A549 (cell line): ENCODE results near the gene SLC35D1.

ENCODE experiments used
- CBX8 ChIP-seq: fragments of 200-600 bp; sonication (generic); IDR thresholded peaks from 2 replicates; pipeline ENCODE4 v1.6.1; 2016
- CEBPB ChIP-seq, 2 experiments: fragments of >200 bp in 1 of 2; sonication (Bioruptor Twin) in 1 of 2; formaldehyde crosslinking in 1 of 2; IDR thresholded peaks; 2 replicates each; pipeline ENCODE4 v1.6.1; 2012 to 2016
- EHF ChIP-seq: fragments of 250-450 bp; sonication (Bioruptor Pico); IDR thresholded peaks from 2 replicates; pipeline ENCODE4 v1.5.0; 2020; ENCODE audit warnings: mild to moderate bottlenecking
- GATA3 ChIP-seq: IDR thresholded peaks from 2 replicates; pipeline ENCODE4 v1.6.1; 2012; ENCODE audit warnings: borderline replicate concordance
- PHF8 ChIP-seq: fragments of 200-600 bp; sonication (generic); IDR thresholded peaks from 2 replicates; pipeline ENCODE4 v1.6.1; 2016; ENCODE audit warnings: low read depth, mild to moderate bottlenecking, antibody characterized with exemption, moderate library complexity, borderline replicate concordance
- POLR2A ChIP-seq: IDR thresholded peaks from 2 replicates; pipeline ENCODE4 v1.6.1; 2012; ENCODE audit warnings: mild to moderate bottlenecking, low read length
- RFX5 ChIP-seq: fragments of 450-650 bp; IDR thresholded peaks from 2 replicates; pipeline ENCODE4 v1.7.1; 2014; ENCODE audit warnings: antibody characterized with exemption, mild to moderate bottlenecking, moderate library complexity
- SMC3 ChIP-seq: fragments of >200 bp; sonication (Bioruptor Twin); formaldehyde crosslinking; IDR thresholded peaks from 3 replicates; pipeline ENCODE4 v1.6.1; 2018; ENCODE audit warnings: inconsistent platforms
- ZSCAN20 ChIP-seq: fragments of 250-450 bp; sonication (Bioruptor Pico); IDR thresholded peaks from 2 replicates; pipeline ENCODE4 v1.8.0; 2022; ENCODE audit warnings: mild to moderate bottlenecking, moderate library complexity
- TF ChIP-seq, protein P1 (sequence below): IDR thresholded peaks from 2 replicates; pipeline ENCODE4 v1.6.1; 2012
- TF ChIP-seq, protein P2 (sequence below): fragments of 200-600 bp; sonication (generic); IDR thresholded peaks from 2 replicates; pipeline ENCODE4 v1.6.1; 2016; ENCODE audit warnings: antibody characterized with exemption, mild to moderate bottlenecking, moderate library complexity
- TF ChIP-seq, protein P3 (sequence below): fragments of >200 bp; sonication (Bioruptor Twin); formaldehyde crosslinking; IDR thresholded peaks from 3 replicates; pipeline ENCODE4 v1.5.1; 2016
- TF ChIP-seq, protein P4 (sequence below): fragments of 150-350 bp; IDR thresholded peaks from 2 replicates; pipeline ENCODE4 v1.6.1; 2014; ENCODE audit warnings: low read depth, mild to moderate bottlenecking, low read length
- TF ChIP-seq, protein P5 (sequence below): IDR thresholded peaks from 2 replicates; pipeline ENCODE4 v1.6.1; 2012; ENCODE audit warnings: low read depth, borderline replicate concordance

DNA sequence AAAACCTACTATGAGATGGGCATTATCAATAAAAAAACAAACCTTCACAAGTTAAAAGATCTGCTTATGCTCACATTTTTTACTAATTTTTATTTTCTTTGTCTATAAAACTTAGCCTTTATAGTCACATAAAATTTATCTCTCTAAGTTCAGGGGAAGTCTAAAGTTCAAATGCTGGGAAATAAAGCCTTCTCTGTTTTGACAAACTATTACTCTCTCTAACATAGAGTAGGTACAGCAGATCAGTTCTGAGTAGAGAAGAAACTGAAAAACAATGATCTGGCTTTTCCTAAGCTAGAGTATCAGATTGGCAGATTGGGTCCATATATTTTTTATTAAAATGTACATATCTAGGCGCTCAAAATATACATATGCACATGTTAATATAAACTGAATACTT, 49.6 kb upstream of the SLC35D1 start:
- TF ChIP-seq, protein P1, sequence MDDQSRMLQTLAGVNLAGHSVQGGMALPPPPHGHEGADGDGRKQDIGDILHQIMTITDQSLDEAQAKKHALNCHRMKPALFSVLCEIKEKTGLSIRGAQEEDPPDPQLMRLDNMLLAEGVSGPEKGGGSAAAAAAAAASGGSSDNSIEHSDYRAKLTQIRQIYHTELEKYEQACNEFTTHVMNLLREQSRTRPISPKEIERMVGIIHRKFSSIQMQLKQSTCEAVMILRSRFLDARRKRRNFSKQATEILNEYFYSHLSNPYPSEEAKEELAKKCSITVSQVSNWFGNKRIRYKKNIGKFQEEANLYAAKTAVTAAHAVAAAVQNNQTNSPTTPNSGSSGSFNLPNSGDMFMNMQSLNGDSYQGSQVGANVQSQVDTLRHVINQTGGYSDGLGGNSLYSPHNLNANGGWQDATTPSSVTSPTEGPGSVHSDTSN, result no peak
- TF ChIP-seq, protein P2, sequence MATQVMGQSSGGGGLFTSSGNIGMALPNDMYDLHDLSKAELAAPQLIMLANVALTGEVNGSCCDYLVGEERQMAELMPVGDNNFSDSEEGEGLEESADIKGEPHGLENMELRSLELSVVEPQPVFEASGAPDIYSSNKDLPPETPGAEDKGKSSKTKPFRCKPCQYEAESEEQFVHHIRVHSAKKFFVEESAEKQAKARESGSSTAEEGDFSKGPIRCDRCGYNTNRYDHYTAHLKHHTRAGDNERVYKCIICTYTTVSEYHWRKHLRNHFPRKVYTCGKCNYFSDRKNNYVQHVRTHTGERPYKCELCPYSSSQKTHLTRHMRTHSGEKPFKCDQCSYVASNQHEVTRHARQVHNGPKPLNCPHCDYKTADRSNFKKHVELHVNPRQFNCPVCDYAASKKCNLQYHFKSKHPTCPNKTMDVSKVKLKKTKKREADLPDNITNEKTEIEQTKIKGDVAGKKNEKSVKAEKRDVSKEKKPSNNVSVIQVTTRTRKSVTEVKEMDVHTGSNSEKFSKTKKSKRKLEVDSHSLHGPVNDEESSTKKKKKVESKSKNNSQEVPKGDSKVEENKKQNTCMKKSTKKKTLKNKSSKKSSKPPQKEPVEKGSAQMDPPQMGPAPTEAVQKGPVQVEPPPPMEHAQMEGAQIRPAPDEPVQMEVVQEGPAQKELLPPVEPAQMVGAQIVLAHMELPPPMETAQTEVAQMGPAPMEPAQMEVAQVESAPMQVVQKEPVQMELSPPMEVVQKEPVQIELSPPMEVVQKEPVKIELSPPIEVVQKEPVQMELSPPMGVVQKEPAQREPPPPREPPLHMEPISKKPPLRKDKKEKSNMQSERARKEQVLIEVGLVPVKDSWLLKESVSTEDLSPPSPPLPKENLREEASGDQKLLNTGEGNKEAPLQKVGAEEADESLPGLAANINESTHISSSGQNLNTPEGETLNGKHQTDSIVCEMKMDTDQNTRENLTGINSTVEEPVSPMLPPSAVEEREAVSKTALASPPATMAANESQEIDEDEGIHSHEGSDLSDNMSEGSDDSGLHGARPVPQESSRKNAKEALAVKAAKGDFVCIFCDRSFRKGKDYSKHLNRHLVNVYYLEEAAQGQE, result no peak
- TF ChIP-seq POLR2A, result no peak
- TF ChIP-seq CBX8, result no peak
- TF ChIP-seq, protein P3, sequence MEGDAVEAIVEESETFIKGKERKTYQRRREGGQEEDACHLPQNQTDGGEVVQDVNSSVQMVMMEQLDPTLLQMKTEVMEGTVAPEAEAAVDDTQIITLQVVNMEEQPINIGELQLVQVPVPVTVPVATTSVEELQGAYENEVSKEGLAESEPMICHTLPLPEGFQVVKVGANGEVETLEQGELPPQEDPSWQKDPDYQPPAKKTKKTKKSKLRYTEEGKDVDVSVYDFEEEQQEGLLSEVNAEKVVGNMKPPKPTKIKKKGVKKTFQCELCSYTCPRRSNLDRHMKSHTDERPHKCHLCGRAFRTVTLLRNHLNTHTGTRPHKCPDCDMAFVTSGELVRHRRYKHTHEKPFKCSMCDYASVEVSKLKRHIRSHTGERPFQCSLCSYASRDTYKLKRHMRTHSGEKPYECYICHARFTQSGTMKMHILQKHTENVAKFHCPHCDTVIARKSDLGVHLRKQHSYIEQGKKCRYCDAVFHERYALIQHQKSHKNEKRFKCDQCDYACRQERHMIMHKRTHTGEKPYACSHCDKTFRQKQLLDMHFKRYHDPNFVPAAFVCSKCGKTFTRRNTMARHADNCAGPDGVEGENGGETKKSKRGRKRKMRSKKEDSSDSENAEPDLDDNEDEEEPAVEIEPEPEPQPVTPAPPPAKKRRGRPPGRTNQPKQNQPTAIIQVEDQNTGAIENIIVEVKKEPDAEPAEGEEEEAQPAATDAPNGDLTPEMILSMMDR, result no peak
- TF ChIP-seq CEBPB (IDR thresholded peaks at IDR 0.05), result no peak
- TF ChIP-seq, protein P4, sequence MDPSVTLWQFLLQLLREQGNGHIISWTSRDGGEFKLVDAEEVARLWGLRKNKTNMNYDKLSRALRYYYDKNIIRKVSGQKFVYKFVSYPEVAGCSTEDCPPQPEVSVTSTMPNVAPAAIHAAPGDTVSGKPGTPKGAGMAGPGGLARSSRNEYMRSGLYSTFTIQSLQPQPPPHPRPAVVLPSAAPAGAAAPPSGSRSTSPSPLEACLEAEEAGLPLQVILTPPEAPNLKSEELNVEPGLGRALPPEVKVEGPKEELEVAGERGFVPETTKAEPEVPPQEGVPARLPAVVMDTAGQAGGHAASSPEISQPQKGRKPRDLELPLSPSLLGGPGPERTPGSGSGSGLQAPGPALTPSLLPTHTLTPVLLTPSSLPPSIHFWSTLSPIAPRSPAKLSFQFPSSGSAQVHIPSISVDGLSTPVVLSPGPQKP, result no peak
- no peak for TF ChIP-seq EHF (CRISPR knock-in tag)
- TF ChIP-seq GATA3, result no peak
- TF ChIP-seq SMC3, result no peak
- no peak for TF ChIP-seq PHF8
- TF ChIP-seq, protein P5, sequence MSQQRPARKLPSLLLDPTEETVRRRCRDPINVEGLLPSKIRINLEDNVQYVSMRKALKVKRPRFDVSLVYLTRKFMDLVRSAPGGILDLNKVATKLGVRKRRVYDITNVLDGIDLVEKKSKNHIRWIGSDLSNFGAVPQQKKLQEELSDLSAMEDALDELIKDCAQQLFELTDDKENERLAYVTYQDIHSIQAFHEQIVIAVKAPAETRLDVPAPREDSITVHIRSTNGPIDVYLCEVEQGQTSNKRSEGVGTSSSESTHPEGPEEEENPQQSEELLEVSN, result no peak
- TF ChIP-seq ZSCAN20, result no peak
- no peak for TF ChIP-seq RFX5
